WERI-Rb-1 (cell line): ENCODE data around the gene PCDHB7.
"Not testable (repeated sequence)": the region's sequence is repeated elsewhere in the genome, so short reads cannot be mapped to it uniquely, and the experiment has no call there.

Experiments used
- DNase-seq: peaks from one replicate; pipeline ENCODE4 v3.0.0-alpha.2; 2020
- H3K27ac ChIP-seq: fragments of 250-450 bp; sonication (Bioruptor Pico); 2 replicates; pipeline ENCODE4 v1.5.1; 2020; ENCODE audit warnings: mild to moderate bottlenecking, moderate library complexity
- H3K27me3 ChIP-seq: fragments of 250-450 bp; sonication (Bioruptor Pico); 2 replicates; pipeline ENCODE4 v1.5.1; 2021; ENCODE audit warnings: mild to moderate bottlenecking, low read depth, moderate library complexity; ENCODE audit not compliant: insufficient read depth, severe bottlenecking
- H3K36me3 ChIP-seq: fragments of 250-450 bp; sonication (Bioruptor Pico); 2 replicates; pipeline ENCODE4 v1.5.1; 2020; ENCODE audit warnings: mild to moderate bottlenecking, moderate library complexity
- H3K4me3 ChIP-seq: 2 replicates; pipeline ENCODE4 v1.5.1; 2011; ENCODE audit warnings: low read depth, mild to moderate bottlenecking, control low read depth, low read length
- H3K9me3 ChIP-seq: fragments of 250-450 bp; sonication (Bioruptor Pico); 2 replicates; pipeline ENCODE4 v1.5.1; 2021; ENCODE audit warnings: mild to moderate bottlenecking, moderate library complexity; ENCODE audit not compliant: severe bottlenecking
- CTCF ChIP-seq: IDR thresholded peaks from 2 replicates; pipeline ENCODE4 v1.5.1; 2011; ENCODE audit warnings: low read depth, mild to moderate bottlenecking, control low read depth, inconsistent platforms, low read length

PCDHB7 gene

GRCh38 chr5:141208478-141208877 lies 36.0 kb downstream of the PCDHB7 start, which contains the start of gene PCDHB12:
PCDHB12 (plus strand) TSS chr5:141208719; CDS start chr5:141208908, 189 bp downstream.
- Histone ChIP-seq H3K4me3 (no peak within 1 kb of the TSS), H3K27ac (no peak within 1 kb of the TSS), H3K27me3 (no peaks in the 10 kb centered on the region), H3K9me3 (no peaks in the 10 kb centered on the region), H3K36me3 (peaks cover 5% of the 10 kb centered on the region)
- DNase-seq: no peak
- no peak for TF ChIP-seq CTCF

DNA sequence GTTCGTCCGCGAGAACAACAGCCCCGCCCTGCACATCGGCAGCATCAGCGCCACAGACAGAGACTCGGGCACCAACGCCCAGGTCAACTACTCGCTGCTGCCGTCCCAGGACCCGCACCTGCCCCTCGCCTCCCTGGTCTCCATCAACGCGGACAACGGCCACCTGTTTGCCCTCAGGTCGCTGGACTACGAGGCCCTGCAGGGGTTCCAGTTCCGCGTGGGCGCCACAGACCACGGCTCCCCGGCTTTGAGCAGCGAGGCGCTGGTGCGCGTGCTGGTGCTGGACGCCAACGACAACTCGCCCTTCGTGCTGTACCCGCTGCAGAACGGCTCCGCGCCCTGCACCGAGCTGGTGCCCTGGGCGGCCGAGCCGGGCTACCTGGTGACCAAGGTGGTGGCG lies 37.8 kb downstream of the PCDHB7 start:
- not testable (repeated sequence) for DNase-seq, H3K27me3 ChIP-seq, H3K9me3 ChIP-seq, H3K36me3 ChIP-seq, H3K27ac ChIP-seq, H3K4me3 ChIP-seq

DNA sequence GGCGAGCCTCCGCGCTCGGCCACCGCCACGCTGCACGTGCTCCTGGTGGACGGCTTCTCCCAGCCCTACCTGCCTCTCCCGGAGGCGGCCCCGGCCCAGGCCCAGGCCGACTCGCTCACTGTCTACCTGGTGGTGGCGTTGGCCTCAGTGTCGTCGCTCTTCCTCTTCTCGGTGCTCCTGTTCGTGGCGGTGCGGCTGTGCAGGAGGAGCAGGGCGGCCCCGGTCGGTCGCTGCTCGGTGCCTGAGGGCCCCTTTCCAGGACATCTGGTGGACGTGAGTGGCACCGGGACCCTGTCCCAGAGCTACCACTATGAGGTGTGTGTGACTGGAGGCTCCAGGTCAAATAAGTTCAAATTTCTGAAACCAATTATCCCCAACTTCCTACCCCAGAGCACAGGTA lies 38.4 kb downstream of the PCDHB7 start:
- not testable (repeated sequence) for H3K27me3 ChIP-seq, H3K27ac ChIP-seq, DNase-seq, H3K36me3 ChIP-seq, H3K9me3 ChIP-seq, H3K4me3 ChIP-seq

- not testable (repeated sequence) for H3K36me3 ChIP-seq, DNase-seq, H3K4me3 ChIP-seq, H3K9me3 ChIP-seq, H3K27ac ChIP-seq, H3K27me3 ChIP-seq
Measured at GRCh38 chr5:141213656-141214339, 41.4 kb downstream of the PCDHB7 start, which contains the start of gene PCDHB13. PCDHB13 (plus strand) TSS chr5:141213919; CDS start chr5:141214124, 205 bp downstream.

DNA sequence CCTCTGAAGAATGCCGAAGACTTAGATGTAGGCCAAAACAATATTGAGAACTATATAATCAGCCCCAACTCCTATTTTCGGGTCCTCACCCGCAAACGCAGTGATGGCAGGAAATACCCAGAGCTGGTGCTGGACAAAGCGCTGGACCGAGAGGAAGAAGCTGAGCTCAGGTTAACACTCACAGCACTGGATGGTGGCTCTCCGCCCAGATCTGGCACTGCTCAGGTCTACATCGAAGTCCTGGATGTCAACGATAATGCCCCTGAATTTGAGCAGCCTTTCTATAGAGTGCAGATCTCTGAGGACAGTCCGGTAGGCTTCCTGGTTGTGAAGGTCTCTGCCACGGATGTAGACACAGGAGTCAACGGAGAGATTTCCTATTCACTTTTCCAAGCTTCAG lies 42.1 kb downstream of the PCDHB7 start:
- not testable (repeated sequence) for H3K4me3 ChIP-seq, H3K27me3 ChIP-seq, H3K27ac ChIP-seq, H3K9me3 ChIP-seq, DNase-seq, H3K36me3 ChIP-seq

DNA sequence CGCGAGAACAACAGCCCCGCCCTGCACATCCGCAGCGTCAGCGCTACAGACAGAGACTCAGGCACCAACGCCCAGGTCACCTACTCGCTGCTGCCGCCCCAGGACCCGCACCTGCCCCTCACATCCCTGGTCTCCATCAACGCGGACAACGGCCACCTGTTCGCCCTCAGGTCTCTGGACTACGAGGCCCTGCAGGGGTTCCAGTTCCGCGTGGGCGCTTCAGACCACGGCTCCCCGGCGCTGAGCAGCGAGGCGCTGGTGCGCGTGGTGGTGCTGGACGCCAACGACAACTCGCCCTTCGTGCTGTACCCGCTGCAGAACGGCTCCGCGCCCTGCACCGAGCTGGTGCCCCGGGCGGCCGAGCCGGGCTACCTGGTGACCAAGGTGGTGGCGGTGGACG lies 43.1 kb downstream of the PCDHB7 start:
- not testable (repeated sequence) for H3K27me3 ChIP-seq, H3K27ac ChIP-seq, H3K36me3 ChIP-seq, H3K4me3 ChIP-seq, DNase-seq, H3K9me3 ChIP-seq

DNA sequence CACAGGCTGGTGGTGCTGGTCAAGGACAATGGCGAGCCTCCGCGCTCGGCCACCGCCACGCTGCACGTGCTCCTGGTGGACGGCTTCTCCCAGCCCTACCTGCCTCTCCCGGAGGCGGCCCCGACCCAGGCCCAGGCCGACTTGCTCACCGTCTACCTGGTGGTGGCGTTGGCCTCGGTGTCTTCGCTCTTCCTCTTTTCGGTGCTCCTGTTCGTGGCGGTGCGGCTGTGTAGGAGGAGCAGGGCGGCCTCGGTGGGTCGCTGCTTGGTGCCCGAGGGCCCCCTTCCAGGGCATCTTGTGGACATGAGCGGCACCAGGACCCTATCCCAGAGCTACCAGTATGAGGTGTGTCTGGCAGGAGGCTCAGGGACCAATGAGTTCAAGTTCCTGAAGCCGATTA lies 43.6 kb downstream of the PCDHB7 start:
- H3K36me3 ChIP-seq, DNase-seq, H3K27me3 ChIP-seq, H3K27ac ChIP-seq, H3K4me3 ChIP-seq, H3K9me3 ChIP-seq: not testable (repeated sequence)

- H3K27me3 ChIP-seq: no peaks in the 10 kb centered on the region
- no peaks in the 10 kb centered on the region for H3K9me3 ChIP-seq
- peak; percentile 47 for DNase-seq
- H3K4me3 ChIP-seq: peak within 1 kb of the TSS; percentile 41
- TF ChIP-seq CTCF: peak; percentile 47
- no peaks in the 10 kb centered on the region for H3K36me3 ChIP-seq
- H3K27ac ChIP-seq: peak within 1 kb of the TSS; percentile 47; the same call in 1 of the 2 replicates
Measured at GRCh38 chr5:141223112-141223783, 50.8 kb downstream of the PCDHB7 start, which contains the start of gene PCDHB14. PCDHB14 (plus strand) TSS chr5:141223343; CDS start chr5:141223506, 163 bp downstream.

DNA sequence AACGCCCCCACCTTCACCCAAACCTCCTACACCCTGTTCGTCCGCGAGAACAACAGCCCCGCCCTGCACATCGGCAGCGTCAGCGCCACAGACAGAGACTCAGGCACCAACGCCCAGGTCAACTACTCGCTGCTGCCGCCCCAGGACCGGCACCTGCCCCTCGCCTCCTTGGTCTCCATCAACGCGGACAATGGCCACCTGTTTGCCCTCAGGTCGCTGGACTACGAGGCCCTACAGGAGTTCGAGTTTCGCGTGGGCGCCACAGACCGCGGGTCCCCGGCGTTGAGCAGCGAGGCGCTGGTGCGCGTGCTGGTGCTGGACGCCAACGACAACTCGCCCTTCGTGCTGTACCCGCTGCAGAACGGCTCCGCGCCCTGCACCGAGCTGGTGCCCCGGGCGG lies 52.4 kb downstream of the PCDHB7 start:
- H3K36me3 ChIP-seq, H3K27me3 ChIP-seq, H3K9me3 ChIP-seq, H3K27ac ChIP-seq, DNase-seq, H3K4me3 ChIP-seq: not testable (repeated sequence)

- not testable (repeated sequence) for DNase-seq
Measured at GRCh38 chr5:141225421-141225820, 53.0 kb downstream of the PCDHB7 start.

More at GRCh38 chr5:141225421-141225820, 53.0 kb downstream of the PCDHB7 start:
- H3K9me3 ChIP-seq, H3K36me3 ChIP-seq, H3K4me3 ChIP-seq, H3K27ac ChIP-seq, H3K27me3 ChIP-seq: not testable (repeated sequence)
